ENCODE results near the gene NEURL3. TPM values are rescaled to one million over a fixed set of nuclear protein-coding genes. Genes with fewer than 3 reads are reported as not detected.

NEURL3 gene
- total and polyA plus RNA-seq, 2 donors (not counting 1 experiment from before 2014, with no cell fraction given): not detected

DNA sequence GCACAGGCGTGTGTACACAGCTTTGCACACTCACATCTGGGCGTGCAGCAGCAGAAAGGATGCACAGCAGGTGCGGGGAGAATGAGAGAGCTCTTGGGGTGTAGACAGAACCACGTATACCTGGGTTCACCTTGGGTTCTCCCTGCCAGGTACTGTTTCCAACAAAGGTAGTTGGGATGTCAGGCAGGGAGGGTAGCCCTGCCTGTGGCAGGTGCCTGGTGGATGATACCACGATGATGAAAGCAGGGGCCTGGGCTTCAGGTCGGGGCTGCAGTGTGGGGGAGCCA, 24.9 kb upstream of the NEURL3 start:
- H3K4me1 ChIP-seq (ENCODE audit: control insufficient read depth, extremely low read depth, insufficient read depth, low read length): peaks cover 34% of the 10 kb centered on the region
- H3K9ac ChIP-seq (ENCODE audit: insufficient read depth, low read length): no peak overlapping the region
- H3K27ac ChIP-seq (ENCODE audit: insufficient read depth, low read length): no peak overlapping the region
- no peaks in the 10 kb centered on the region for H3K9me3 ChIP-seq (ENCODE audit: control insufficient read depth, insufficient read depth, low read depth, low read length)
- no peak for DNase-seq (ENCODE audit: low read depth in 2 of 2)
- H3K4me3 ChIP-seq (replicated peaks in 1 of 4; ENCODE audit: control extremely low read depth in 1 of 4, insufficient read depth in 1 of 4, low read depth in 3 of 4, low read length in 4 of 4): no peak overlapping the region
- H3K27me3 ChIP-seq (ENCODE audit: control insufficient read depth, insufficient read depth, low read length): peaks cover 2% of the 10 kb centered on the region
- TF ChIP-seq CTCF (conservative IDR thresholded peaks at IDR 0.05 in 1 of 2, IDR thresholded peaks at IDR 0.05 in 1 of 2; ENCODE audit: low read depth in 1 of 2, low read length in 2 of 2) (no peak), EZH2 (IDR thresholded peaks at IDR 0.05; ENCODE audit: low read length, missing control alignments) (no peak)
- no peaks in the 10 kb centered on the region for H3K79me2 ChIP-seq (ENCODE audit: control insufficient read depth, insufficient read depth, low read length)
- no peaks in the 10 kb centered on the region for H4K20me1 ChIP-seq (ENCODE audit: control insufficient read depth, extremely low read depth, insufficient read depth, low read length)
- no peaks in the 10 kb centered on the region for H3K36me3 ChIP-seq (ENCODE audit: control insufficient read depth, insufficient read depth, low read length)
- no peak overlapping the region for H2AFZ ChIP-seq (ENCODE audit: low read length)
- no peak overlapping the region for H3K4me2 ChIP-seq (ENCODE audit: extremely low read depth, insufficient read depth, low read length)

GRCh38 chr2:96529376-96530143, 24.4 kb upstream of the NEURL3 start:
- no peaks in the 10 kb centered on the region for H3K9me3 ChIP-seq (ENCODE audit: control insufficient read depth, insufficient read depth, low read depth, low read length)
- H3K27me3 ChIP-seq (ENCODE audit: control insufficient read depth, insufficient read depth, low read length): peaks cover 2% of the 10 kb centered on the region
- no peak overlapping the region for H3K9ac ChIP-seq (ENCODE audit: insufficient read depth, low read length)
- no peaks in the 10 kb centered on the region for H3K79me2 ChIP-seq (ENCODE audit: control insufficient read depth, insufficient read depth, low read length)
- no peak overlapping the region for H3K4me2 ChIP-seq (ENCODE audit: extremely low read depth, insufficient read depth, low read length)
- H4K20me1 ChIP-seq (ENCODE audit: control insufficient read depth, extremely low read depth, insufficient read depth, low read length): no peaks in the 10 kb centered on the region
- H2AFZ ChIP-seq (ENCODE audit: low read length): no peak overlapping the region
- H3K36me3 ChIP-seq (ENCODE audit: control insufficient read depth, insufficient read depth, low read length): no peaks in the 10 kb centered on the region
- TF ChIP-seq EZH2 (IDR thresholded peaks at IDR 0.05; ENCODE audit: low read length, missing control alignments) (no peak), CTCF (conservative IDR thresholded peaks at IDR 0.05 in 1 of 2, IDR thresholded peaks at IDR 0.05 in 1 of 2; ENCODE audit: low read depth in 1 of 2, low read length in 2 of 2) (no peak)
- DNase-seq (ENCODE audit: low read depth in 2 of 2): no peak
- no peak overlapping the region for H3K27ac ChIP-seq (ENCODE audit: insufficient read depth, low read length)
- no peak overlapping the region for H3K4me3 ChIP-seq (replicated peaks in 1 of 4; ENCODE audit: control extremely low read depth in 1 of 4, insufficient read depth in 1 of 4, low read depth in 3 of 4, low read length in 4 of 4)
- peaks cover 34% of the 10 kb centered on the region for H3K4me1 ChIP-seq (ENCODE audit: control insufficient read depth, extremely low read depth, insufficient read depth, low read length)

GRCh38 chr2:96528700-96529375, 23.7 kb upstream of the NEURL3 start:
- TF ChIP-seq EZH2 (IDR thresholded peaks at IDR 0.05; ENCODE audit: low read length, missing control alignments) (no peak), CTCF (conservative IDR thresholded peaks at IDR 0.05 in 1 of 2, IDR thresholded peaks at IDR 0.05 in 1 of 2; ENCODE audit: low read depth in 1 of 2, low read length in 2 of 2) (no peak)
- DNase-seq (ENCODE audit: low read depth in 2 of 2): no peak
- Histone ChIP-seq H3K9me3 (ENCODE audit: control insufficient read depth, insufficient read depth, low read depth, low read length) (no peaks in the 10 kb centered on the region), H3K4me1 (ENCODE audit: control insufficient read depth, extremely low read depth, insufficient read depth, low read length) (peaks cover 32% of the 10 kb centered on the region), H2AFZ (ENCODE audit: low read length) (no peak overlapping the region), H3K4me2 (ENCODE audit: extremely low read depth, insufficient read depth, low read length) (no peak overlapping the region), H4K20me1 (ENCODE audit: control insufficient read depth, extremely low read depth, insufficient read depth, low read length) (no peaks in the 10 kb centered on the region), H3K4me3 (replicated peaks in 1 of 4; ENCODE audit: control extremely low read depth in 1 of 4, insufficient read depth in 1 of 4, low read depth in 3 of 4, low read length in 4 of 4) (no peak overlapping the region), H3K36me3 (ENCODE audit: control insufficient read depth, insufficient read depth, low read length) (no peaks in the 10 kb centered on the region), H3K79me2 (ENCODE audit: control insufficient read depth, insufficient read depth, low read length) (no peaks in the 10 kb centered on the region), H3K27me3 (ENCODE audit: control insufficient read depth, insufficient read depth, low read length) (peaks cover 2% of the 10 kb centered on the region), H3K27ac (ENCODE audit: insufficient read depth, low read length) (no peak overlapping the region), H3K9ac (ENCODE audit: insufficient read depth, low read length) (no peak overlapping the region)
